ENCODE results near the gene UQCC5.

The UQCC5 gene

DNA sequence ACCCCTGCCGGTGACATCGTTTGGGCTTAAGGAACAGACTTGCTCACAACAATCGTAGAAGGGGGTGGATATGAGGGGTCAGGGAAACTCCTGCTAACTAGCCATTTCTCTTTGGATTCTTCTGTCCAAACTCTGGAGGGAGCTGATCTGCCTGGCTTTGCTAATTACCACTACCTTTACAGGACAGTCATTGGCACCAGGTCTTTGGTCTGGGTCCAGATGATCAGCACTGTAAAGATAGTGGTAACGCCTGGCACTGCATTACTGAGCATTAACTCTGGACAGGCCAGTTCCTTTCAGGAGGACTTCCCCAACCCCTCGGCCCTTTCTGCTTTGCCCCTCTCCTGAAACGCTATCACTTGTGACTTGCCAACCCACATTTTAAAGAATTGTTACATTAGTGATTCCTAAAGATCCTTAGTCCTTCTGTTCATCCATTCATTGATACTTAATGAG is 788 bp downstream of the UQCC5 start:
- no peak for FAIRE-seq

DNA sequence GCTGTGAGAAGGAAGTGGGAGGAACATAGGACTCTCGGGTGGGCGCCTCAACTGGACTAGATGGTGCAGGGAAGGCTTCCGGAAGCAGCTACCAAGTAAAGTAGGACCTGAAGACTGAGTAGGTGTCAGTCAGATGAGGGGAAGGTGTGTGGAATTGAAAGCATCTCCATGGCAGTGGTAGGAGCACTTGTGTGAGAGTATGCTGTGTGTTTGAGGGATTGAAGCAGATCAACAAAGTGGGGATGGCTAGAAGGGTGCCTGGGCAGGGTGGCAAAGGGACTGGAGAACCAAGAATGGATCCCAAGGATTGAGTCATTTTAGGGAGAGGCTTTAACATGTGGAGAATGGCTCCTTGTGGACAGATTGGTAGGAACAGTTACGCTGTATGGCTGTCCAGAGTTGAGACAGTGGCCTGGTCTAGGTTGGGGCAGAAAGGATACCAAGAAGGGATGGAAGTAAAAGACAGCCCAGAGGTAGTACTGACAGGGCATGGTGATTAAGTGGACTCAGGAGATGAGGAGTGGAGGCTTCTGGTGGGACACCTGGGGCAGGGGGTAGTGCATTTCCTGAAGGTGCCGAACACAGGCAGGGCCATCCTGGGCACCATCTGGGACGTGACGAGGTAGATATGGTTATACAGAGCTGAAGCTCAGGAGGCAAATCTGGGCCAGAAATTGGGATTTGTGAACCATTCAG is 1.5 kb downstream of the UQCC5 start:
- no peak for FAIRE-seq

DNA sequence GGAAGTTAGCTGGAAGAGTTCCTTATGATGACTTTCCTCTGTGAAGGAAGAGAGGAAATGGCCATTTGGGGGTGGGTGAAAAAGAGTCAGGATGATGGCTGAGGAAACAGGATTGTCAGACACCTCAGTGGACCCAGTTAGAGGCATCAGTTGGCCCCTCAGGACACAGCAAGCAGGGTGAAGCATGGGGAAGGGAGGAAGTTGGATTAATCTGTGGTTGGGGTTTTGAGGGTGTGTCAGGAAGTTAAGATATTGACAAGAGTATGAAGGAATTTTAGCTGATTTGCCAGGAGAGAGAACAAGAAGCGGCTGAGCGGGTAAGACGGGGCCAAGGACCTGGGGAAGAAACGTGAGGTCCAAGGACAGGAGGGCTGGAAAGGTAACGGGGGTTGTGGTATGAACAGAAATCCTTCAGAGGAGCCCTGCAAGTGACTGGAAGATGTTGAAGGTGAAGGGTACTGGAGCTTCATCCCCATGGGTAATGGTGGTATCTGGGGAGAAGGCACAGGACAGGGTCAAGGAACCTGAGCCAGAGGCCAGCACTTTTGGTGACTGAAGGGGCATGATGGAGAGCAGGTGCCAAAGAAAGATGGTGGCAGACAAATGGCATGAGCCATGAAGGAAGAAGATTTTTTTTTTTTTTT is 2.7 kb downstream of the UQCC5 start:
- no peak for FAIRE-seq

DNA sequence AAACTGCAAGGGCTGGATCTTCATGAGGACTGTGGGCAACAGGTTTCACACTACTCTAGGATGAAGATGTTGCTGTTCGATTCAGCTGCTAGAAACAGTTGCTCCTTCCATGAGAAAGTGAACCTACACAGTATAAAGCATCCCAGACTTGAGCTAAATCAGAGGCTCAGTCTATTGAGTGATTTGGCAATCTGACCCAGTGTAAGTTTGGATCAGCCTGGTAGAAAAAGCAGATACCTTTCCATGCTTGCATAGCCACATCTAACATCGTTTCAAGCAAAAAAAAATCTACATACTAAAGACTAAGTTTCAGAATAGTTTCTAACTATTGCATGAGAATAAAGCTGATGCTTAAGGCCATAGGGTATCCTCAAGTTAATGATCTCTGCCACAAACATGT is 4.6 kb downstream of the UQCC5 start:
- FAIRE-seq: no peak

DNA sequence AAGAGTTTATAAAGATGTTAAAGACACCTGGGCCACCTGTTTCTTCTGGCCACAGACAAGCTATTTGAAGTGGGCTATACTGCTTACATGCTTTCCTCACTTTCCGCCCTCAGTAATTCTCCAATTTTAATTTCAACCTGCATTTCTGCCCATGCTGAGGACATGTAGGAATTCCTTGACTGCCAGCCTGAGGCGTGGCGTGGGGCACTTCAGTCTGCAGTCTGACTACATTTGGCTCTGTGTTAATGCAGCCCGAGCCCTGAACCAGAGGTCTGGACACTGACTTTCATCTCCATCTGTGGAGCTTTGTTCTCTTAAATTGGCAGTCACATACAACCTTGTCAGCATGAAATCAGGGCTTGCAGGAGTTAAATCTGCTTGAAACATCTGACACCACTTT is 8.5 kb downstream of the UQCC5 start:
- no peak for FAIRE-seq

DNA sequence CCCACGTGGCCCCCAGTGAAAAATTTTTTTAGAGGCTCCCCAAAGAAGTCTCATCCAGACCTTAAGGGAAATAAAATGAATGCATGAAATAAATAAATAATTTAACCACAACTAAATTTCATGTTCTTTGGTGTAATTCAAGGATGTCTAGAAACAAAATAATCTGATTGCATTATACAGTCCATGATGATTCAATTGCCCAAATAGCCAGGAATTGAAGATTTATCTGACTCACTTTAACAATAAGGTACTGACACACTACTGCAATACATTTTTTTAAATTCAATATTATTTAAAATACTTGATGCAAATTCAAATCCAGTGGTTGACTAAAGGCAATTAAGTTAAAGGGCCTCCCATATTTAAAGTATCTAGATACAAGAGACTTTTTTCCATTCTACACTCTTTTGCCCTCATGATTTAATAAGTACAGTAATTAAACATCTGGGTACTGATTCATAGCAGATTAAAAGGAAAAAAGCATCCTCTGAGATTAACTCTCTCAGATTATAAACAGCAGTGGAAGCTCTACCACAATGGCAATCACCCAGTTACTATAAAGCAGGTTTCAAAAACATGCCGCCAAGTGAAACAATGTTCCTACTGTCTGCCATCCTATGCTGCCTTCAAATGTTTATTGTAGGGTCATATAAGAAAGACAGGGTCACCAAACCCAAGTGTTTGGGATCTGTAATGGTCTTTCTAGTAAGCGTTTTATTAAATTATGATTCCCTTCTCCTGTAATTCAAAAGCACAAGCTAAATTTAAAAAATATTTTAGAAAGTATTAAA is 9.9 kb downstream of the UQCC5 start:
- FAIRE-seq: no peak

DNA sequence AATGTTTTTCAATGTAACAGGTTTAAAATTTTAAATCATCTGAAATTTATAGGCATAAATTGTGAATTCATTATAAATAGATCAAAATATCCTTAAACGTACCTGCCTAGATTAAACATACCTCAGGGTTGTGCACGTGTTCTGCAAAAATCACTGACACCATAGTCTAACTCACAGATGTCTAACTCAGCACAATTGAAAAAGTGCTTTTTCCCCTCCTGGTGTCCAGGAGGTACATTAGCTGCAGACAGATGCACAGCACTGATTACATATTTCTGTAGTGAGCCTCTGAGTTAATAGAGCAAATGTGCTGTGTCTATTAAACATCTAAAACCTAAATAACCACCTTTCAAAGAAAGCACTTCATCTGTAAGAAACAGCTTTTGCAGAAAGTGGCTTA is 10.7 kb downstream of the UQCC5 start:
- no peak for FAIRE-seq

DNA sequence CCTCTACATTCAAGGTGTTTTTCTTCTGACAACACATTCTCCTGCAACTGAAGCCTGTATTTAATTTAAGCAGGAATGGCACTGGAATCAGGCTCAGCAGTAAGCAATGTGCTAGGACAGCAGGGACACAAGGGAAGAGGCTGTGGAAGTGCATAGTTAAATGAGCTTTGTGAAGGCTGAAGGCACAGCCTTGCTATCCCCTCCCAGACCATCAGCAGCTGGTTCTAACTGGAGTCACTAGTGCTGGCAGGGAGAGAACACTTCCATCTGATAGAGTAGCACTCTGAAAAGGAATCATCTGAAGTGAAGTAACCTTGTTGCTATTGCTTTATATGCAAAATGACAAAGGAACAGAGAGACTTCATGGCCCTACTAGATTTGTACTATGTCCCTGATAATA is 14.7 kb downstream of the UQCC5 start:
- FAIRE-seq: no peak

DNA sequence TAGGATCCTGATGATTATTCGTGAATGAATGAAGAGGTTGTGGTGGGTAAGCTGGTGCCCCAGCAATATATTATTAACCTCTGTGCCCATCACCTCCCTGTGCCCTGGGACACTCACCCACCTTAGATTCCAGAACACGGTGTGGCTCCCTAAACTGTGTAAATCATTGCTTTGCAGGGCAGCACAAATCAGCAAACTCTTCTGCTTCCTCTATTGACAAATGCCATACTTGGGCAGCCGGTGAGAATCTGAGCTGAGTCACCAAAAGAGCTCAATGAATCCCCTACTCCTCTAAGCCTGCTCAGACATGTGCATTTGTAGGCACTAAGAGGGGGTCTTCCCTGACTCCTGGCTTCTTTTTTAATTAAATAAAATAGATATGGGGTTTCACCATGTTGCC is 15.7 kb downstream of the UQCC5 start:
- no peak for FAIRE-seq

DNA sequence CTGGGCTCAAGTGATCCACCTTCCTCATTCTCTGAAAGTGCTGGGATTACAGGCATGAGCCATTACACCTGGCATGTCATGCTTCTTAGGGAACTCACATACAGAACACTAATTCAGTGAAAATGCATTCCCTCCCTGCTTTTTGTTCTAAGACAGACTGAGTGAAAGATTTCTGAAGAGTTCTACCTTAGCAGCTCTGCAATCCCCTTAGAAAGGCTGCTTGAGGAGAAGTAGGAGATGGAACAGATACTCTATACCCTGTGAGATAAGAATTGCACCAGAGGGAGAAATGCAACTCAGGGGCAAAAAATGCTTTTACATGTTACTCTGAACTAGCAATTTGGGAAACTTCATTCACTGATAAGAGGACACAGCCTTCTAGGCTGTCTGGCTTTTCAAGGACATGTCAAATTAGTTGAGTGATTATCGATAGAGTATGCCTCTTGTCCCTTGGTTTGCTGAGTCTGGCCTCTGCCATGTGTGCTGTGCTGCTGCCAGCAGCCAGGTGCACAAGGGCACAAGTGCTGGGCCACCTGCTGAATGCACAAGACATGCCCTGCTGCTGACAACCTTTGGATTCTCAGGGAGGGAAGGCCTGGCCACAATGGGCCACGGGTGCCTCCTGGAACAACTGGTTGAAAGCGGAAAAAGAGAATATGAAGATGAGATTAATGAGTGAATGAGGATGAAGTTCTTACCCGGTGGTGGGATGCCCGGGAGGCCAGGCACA is 17.8 kb downstream of the UQCC5 start:
- FAIRE-seq: no peak

DNA sequence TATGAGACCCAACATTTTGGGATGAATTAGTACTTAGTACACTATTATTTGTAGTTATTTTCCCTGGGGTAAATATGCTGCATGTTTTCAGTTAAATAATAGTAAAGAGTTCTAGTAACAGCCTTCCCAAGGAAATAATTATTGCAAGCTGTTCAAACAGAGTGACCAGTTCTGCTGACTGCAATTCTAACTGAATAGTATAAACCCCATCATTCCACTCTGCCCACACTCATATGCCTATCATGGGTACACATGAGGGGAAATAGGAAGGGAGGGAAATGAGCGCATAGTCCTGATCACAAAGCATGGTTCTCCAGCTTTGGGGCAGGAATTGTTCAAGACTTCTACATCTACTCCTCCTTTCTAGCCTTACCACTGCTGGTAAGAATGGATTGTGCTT is 18.7 kb downstream of the UQCC5 start:
- FAIRE-seq: no peak

DNA sequence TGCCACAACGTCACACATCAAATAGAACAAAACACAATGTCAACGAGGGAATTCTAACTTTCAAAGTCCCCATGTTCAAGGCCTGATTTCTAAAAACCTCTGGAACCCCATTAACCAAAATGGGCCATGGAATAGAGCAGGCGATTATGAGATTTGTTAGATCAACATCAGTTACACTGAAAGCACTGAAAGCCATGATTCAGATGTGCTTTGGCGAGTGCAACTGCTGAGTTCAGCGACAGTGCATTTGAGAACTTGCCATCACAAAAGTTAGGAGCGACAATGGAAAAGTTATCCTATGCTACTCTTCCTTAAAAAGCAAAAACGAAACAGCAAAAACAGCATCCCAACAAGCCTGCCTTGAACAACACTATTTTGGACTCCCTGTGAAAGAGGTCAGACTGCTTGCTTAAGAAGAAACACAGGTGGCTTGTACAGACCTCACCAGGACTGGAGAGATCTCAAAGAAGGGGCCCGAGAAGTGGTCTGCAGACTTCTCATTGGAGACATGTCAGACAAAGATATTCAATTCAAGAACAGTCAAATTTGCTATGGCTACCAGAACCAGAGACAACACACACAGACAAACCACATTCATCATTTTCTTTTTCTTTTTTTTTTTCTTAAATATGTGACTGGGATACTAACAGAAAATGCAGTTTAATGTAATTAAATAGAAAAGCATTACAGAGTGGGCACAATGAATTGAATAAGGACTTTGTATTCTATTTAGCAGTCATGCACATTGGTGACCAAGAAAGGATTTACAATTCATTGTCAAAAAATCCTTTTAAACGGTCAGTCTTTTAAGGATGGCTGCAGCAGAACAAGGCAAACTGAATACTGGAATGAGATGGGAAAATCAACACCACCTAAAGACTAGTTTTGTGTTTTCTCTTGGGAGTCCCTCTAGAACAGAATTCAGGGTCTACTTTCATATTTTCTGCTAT is 20.9 kb downstream of the UQCC5 start:
- no peak for FAIRE-seq

DNA sequence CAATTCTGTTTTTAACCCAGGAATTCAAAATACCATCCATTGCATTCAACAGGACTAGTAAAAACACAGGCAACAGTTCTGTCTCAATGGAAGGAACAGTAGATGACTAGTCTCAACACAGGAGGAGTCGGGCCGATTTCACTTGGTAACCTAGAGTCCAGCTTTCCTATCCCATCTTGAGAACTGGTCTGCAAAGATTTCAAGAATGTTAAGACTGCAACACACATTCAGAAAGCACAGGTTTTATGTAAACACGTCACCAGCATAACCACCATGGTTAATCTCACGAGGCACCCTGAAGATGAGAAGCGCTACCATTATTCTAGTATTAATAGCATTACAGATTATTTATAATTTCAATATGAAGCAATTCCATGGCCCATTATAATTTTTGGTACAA is 22.0 kb downstream of the UQCC5 start:
- FAIRE-seq: no peak

DNA sequence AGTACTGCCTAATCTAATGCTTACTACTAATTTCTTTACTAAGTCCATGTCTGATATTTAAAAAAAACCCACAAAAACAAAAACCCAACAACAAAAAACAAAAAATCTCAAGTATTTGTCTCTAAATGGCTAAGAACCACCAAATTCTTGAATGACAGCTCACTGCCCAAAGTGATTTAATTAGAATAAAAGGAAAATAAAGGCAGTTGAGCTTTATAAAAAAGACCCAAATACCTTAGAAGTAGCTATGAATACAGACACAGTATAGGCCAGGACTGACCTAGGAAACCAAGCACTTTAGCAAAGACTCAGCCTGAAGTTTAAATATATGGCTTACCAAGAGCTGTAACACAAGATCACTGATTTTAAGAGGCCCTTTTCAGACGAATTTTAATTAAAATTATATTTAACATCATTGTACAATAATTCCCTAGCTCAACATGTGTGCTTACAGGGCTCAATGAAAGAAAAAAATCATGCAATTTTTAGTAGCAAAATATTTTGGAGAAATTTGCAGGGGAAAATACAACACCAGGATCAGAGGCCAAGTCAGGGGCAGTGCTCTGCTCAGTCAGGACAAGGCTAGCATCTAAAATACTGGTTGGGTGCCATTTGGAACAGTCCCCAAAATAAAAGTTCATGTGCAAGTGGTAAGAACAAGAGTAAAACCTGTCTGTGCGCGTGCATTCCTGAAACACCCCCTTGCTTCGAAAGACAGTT is 24.8 kb downstream of the UQCC5 start:
- FAIRE-seq: no peak

DNA sequence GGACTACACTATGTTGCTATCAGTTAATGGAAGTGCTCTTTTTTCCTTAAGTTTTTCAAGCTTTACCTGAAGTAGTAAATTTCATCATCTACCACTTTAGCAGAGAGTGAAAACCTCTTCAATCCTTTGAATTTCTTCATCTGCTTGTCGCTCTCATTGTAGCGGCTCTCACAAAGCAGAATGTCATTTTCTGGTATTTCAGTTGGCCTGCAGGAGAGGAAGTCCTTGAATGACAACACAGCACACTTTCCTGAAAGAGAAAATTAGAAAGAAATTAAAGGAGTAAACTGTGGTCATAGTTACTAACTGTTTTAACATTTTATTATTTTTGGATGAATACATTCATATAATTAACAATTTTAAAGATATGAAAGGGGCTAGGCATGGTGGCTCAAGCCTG is 27.6 kb downstream of the UQCC5 start:
- FAIRE-seq: no peak

DNA sequence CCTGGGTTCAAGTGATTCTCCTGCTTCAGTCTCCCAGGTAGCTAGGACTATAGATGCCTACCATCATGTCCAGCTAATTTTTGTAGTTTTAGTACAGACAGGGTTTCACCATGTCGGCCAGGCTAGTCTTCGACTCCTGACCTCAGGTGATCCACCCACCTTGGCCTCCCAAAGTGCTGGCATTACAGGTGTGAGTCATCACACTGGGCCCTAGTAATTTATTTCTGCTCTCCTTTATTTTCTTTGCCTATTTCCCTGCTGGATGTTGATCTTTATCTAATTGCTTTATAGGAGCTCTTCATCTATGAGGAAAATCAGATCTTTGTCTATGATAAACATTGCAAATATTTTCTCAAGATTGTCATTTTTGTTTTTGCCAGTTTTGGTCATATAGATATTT is 31.7 kb downstream of the UQCC5 start:
- FAIRE-seq: no peak

DNA sequence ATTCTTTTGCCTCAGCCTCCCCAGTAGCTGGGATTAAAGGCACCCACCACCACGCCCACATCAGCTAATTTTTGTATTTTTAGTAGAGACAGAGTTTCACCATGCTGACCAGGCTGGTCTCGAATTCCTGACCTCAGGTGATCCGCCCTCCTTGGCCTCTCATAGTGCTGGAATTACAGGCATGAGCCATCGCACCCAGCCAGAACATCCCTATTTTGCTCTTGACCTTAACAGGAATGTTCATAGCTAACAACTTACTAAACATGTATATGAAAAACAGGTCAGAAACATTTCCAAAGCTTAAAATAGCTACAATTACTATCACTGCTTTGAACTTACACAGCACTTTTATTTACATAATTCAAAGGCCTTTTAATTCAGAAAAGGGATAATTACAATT is 33.7 kb downstream of the UQCC5 start:
- no peak for FAIRE-seq

DNA sequence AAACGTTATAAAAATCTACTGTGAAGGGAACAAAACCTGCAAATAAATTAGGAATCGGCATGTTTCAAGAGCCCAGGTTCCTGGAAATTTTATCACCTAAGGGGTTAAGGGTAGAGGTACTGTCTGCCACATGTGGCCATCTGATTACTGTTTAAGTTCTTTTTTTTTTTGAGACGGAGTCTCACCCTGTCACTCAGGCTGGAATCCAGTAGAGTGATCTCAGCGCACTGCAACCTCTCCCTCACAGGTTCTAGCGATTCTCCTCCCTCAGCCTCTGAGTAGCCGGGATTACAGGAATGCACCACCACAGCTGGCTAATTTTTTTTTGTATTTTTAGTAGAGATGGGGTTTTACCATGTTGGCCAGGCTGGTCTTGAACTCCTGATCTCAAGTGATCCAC is 35.8 kb downstream of the UQCC5 start:
- FAIRE-seq: no peak

DNA sequence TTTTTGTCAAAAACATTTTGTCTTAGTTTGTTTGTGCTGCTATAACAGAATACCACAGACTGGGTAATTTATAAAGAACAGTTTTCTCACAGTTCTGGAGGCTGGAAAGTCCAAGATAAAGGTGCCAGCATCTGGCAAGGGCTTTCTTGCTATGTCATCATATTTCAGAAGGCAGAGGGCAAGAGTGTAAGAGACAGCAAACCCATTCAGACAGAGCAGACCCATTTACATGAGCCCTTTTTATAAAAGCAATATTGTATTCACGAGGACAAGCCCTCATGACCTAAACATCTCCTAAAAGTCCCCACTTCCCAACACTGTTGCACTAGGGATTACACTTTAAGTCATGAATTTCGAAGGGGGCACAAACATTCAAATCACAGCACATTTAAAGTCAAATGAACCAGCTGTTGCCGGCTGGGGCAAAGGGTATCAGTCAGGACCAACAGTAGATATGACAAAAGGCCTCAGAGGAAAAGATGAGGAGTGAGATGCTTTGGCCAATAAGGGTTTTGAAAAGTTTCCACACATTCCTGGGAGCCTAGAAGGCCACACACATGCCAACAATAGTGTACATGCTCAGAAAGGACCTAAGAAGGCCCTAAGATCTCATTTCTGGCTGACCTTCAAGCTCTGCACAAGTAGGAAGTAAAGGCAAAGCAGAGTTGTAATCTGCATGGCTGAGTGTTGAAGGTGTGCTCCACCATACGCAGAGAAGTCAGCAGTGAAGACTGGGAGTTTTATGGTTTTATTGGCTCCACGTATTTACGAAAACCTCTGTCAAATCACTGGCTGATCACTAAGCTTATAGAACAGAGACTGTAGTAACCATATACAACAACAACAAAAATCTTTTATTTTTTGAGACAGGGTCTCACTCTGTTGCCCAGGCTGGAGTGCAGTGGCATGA is 37.9 kb downstream of the UQCC5 start:
- FAIRE-seq: no peak
